Upper lobe of left lung (tissue), 4 donors: ENCODE measurements around the gene SEMA5A.

ENCODE experiments used
- EP300 ChIP-seq, 4 donors: sonication (generic); formaldehyde crosslinking; IDR thresholded peaks; one replicate each; pipeline ENCODE4 v1.5.1; 2017; ENCODE audit warnings: antibody characterized with exemption in 4 of 4, control low read depth in 2 of 4
- POLR2A ChIP-seq, 4 donors: fragments of 450-650 bp; IDR thresholded peaks; one replicate each; pipeline ENCODE4 v1.5.1; 2016 to 2017; ENCODE audit warnings: antibody characterized with exemption in 4 of 4, mild to moderate bottlenecking in 2 of 4
- TF ChIP-seq, protein P1 (sequence below), 6 experiments: fragments of 450-650 bp in 4 of 6; fragments of 200-600 bp in 2 of 6; sonication (generic) in 2 of 6; IDR thresholded peaks; one replicate each; pipeline ENCODE4 v1.5.1; 2016 to 2019; ENCODE audit warnings: antibody characterized with exemption in 6 of 6

DNA sequence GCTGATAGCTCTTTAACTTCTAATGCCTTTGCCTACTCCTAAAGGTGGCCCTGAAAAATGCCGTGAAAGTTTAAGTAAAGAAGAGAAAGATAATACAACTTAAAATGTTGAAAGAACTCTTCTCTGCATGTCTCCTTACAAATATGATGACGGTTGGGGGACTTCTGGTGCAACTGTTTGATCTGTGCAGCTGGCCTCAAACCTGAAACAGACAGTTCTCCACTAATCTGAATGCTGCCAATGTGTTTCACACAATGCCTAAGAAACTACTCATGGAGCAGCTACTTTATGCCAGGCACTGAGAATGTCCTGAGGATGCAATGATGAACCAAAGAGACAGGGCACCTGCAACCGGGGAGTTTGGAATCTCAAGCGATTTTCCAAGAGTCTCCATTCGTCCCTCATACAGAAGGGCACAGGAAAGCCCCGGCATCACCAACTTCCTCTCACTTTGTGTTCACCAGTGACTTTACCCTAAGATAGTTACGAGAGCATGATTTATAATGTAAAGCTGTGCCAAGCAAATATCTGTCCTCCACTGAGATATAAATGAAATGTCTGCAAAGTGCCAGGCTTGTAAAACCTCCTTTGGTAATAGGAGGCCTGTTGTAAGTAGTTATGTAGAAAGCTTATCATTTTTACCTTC, 455.4 kb downstream of the SEMA5A start:
- TF ChIP-seq, protein P1, sequence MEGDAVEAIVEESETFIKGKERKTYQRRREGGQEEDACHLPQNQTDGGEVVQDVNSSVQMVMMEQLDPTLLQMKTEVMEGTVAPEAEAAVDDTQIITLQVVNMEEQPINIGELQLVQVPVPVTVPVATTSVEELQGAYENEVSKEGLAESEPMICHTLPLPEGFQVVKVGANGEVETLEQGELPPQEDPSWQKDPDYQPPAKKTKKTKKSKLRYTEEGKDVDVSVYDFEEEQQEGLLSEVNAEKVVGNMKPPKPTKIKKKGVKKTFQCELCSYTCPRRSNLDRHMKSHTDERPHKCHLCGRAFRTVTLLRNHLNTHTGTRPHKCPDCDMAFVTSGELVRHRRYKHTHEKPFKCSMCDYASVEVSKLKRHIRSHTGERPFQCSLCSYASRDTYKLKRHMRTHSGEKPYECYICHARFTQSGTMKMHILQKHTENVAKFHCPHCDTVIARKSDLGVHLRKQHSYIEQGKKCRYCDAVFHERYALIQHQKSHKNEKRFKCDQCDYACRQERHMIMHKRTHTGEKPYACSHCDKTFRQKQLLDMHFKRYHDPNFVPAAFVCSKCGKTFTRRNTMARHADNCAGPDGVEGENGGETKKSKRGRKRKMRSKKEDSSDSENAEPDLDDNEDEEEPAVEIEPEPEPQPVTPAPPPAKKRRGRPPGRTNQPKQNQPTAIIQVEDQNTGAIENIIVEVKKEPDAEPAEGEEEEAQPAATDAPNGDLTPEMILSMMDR (IDR thresholded peaks at IDR 0.05) = no peak
- TF ChIP-seq POLR2A (IDR thresholded peaks at IDR 0.05) (no peak), EP300 (IDR thresholded peaks at IDR 0.05) (no peak)
